Measurements from ENCODE around the gene CFLAR. TPM values are rescaled to one million over a fixed set of nuclear protein-coding genes. Genes with fewer than 3 reads are reported as not detected.
"Not testable (repeated sequence)": the region's sequence is repeated elsewhere in the genome, so short reads cannot be mapped to it uniquely, and the experiment has no call there.

The CFLAR gene
- total RNA-seq, 1 donor from 2014 or later: 43.9 TPM

GRCh38 chr2:201183365-201183727 lies 67.4 kb downstream of the CFLAR start:
- Mint-ChIP-seq H3K9me3 (peaks cover 4% of the 10 kb centered on the region), H3K27me3 (ENCODE audit: low read depth) (no peaks in the 10 kb centered on the region), H3K4me3 (peak overlapping the region; percentile 62), H3K27ac (no peak overlapping the region), H3K4me1 (peaks cover 11% of the 10 kb centered on the region), H3K36me3 (no peaks in the 10 kb centered on the region)
- no peak for TF ChIP-seq CTCF (IDR thresholded peaks at IDR 0.05; ENCODE audit: unreplicated experiment)
- no peak for DNase-seq (ENCODE audit: low spot score in 2 of 2, unreplicated experiment in 2 of 2)

GRCh38 chr2:201183835-201184234 lies 67.9 kb downstream of the CFLAR start:
- DNase-seq (ENCODE audit: low spot score in 2 of 2, unreplicated experiment in 2 of 2); H3K27ac Mint-ChIP-seq; H3K9me3 Mint-ChIP-seq; H3K36me3 Mint-ChIP-seq; H3K27me3 Mint-ChIP-seq (ENCODE audit: low read depth): not testable (repeated sequence)
- Mint-ChIP-seq H3K4me1 (peaks cover 11% of the 10 kb centered on the region), H3K4me3 (peak overlapping the region; percentile 37)

- Mint-ChIP-seq H3K4me3 (peak overlapping the region; percentile 37), H3K4me1 (peaks cover 11% of the 10 kb centered on the region)
- not testable (repeated sequence) for H3K27me3 Mint-ChIP-seq (ENCODE audit: low read depth); H3K9me3 Mint-ChIP-seq; H3K27ac Mint-ChIP-seq; DNase-seq (ENCODE audit: low spot score in 2 of 2, unreplicated experiment in 2 of 2); H3K36me3 Mint-ChIP-seq
These were observed 68.3 kb downstream of the CFLAR start for GRCh38 chr2:201184248-201184647.

GRCh38 chr2:201185863-201186262 lies 69.9 kb downstream of the CFLAR start:
- Mint-ChIP-seq H3K27me3 (ENCODE audit: low read depth) (no peaks in the 10 kb centered on the region), H3K4me1 (peaks cover 11% of the 10 kb centered on the region), H3K9me3 (no peaks in the 10 kb centered on the region), H3K27ac (no peak overlapping the region), H3K36me3 (peaks cover 2% of the 10 kb centered on the region), H3K4me3 (no peak overlapping the region)
- no peak for TF ChIP-seq CTCF (IDR thresholded peaks at IDR 0.05; ENCODE audit: unreplicated experiment)
- no peak for DNase-seq (ENCODE audit: low spot score in 2 of 2, unreplicated experiment in 2 of 2)

- no peaks in the 10 kb centered on the region for H3K9me3 Mint-ChIP-seq
- DNase-seq (ENCODE audit: low spot score in 2 of 2, unreplicated experiment in 2 of 2): no peak
- H3K4me3 Mint-ChIP-seq: no peak overlapping the region
- H3K4me1 Mint-ChIP-seq: peaks cover 14% of the 10 kb centered on the region
- no peak overlapping the region for H3K27ac Mint-ChIP-seq
- peaks cover 2% of the 10 kb centered on the region for H3K36me3 Mint-ChIP-seq
- TF ChIP-seq CTCF (IDR thresholded peaks at IDR 0.05; ENCODE audit: unreplicated experiment): no peak
- no peaks in the 10 kb centered on the region for H3K27me3 Mint-ChIP-seq (ENCODE audit: low read depth)
These were observed 71.0 kb downstream of the CFLAR start for GRCh38 chr2:201186982-201187381.

GRCh38 chr2:201188449-201188848 lies 72.5 kb downstream of the CFLAR start:
- Mint-ChIP-seq H3K9me3 (no peaks in the 10 kb centered on the region), H3K4me1 (peaks cover 5% of the 10 kb centered on the region), H3K36me3 (peaks cover 2% of the 10 kb centered on the region), H3K27me3 (ENCODE audit: low read depth) (no peaks in the 10 kb centered on the region), H3K4me3 (no peak overlapping the region), H3K27ac (no peak overlapping the region)
- TF ChIP-seq CTCF (IDR thresholded peaks at IDR 0.05; ENCODE audit: unreplicated experiment): no peak
- no peak for DNase-seq (ENCODE audit: low spot score in 2 of 2, unreplicated experiment in 2 of 2)
